Fibroblast of the aortic adventitia (primary cell): ENCODE measurements around the gene OPCML. TPM values are rescaled to one million over a fixed set of nuclear protein-coding genes. Genes with fewer than 3 reads are reported as not detected.

Source experiments
- DNase-seq: peaks from one replicate; pipeline ENCODE4 v3.0.0-alpha.2; 2010; ENCODE audit warnings: low read depth
- H3K4me3 ChIP-seq: 2 replicates; pipeline ENCODE4 v1.5.1; 2011; ENCODE audit warnings: low read depth, mild to moderate bottlenecking, control low read depth, low read length, moderate library complexity
- CTCF ChIP-seq: IDR thresholded peaks from 2 replicates; pipeline ENCODE4 v1.5.1; 2011; ENCODE audit warnings: mild to moderate bottlenecking, low read length, control low read depth, inconsistent platforms; ENCODE audit not compliant: insufficient read depth
- total RNA-seq: library from RNA; depleted of rRNA; stranded (reverse); fragments of >200 nt; gene quantifications from 2 replicates; pipeline ENCODE4 v1.2.3, GENCODE V29; 2012; ENCODE audit warnings: low replicate concordance

Gene OPCML
- total RNA-seq, 1 donor: 0.18 TPM

GRCh38 chr11:133354069-133354468 is 178.2 kb downstream of the OPCML start:
- no peak for DNase-seq
- no peak overlapping the region for H3K4me3 ChIP-seq
- no peak for TF ChIP-seq CTCF

- TF ChIP-seq CTCF: no peak
- DNase-seq: no peak
- no peak overlapping the region for H3K4me3 ChIP-seq
Observed at GRCh38 chr11:133350045-133350444, 182.3 kb downstream of the OPCML start.

GRCh38 chr11:133347988-133348387 is 184.3 kb downstream of the OPCML start:
- no peak for TF ChIP-seq CTCF
- H3K4me3 ChIP-seq: no peak overlapping the region
- DNase-seq: no peak

GRCh38 chr11:133346137-133346536 is 186.2 kb downstream of the OPCML start:
- no peak for DNase-seq
- no peak overlapping the region for H3K4me3 ChIP-seq
- no peak for TF ChIP-seq CTCF

GRCh38 chr11:133343951-133344350 is 188.3 kb downstream of the OPCML start:
- no peak for TF ChIP-seq CTCF
- H3K4me3 ChIP-seq: no peak overlapping the region
- DNase-seq: no peak

GRCh38 chr11:133339495-133340140 is 192.7 kb downstream of the OPCML start:
- DNase-seq: no peak
- TF ChIP-seq CTCF: no peak
- H3K4me3 ChIP-seq: no peak overlapping the region

- no peak overlapping the region for H3K4me3 ChIP-seq
Observed at GRCh38 chr11:133338588-133338987, 193.7 kb downstream of the OPCML start.

More at GRCh38 chr11:133338588-133338987, 193.7 kb downstream of the OPCML start:
- TF ChIP-seq CTCF: no peak
- DNase-seq: no peak
